ENCODE results near the gene ATL2. TPM values are rescaled to one million over a fixed set of nuclear protein-coding genes. Genes with fewer than 3 reads are reported as not detected.

Gene ATL2
- total and polyA plus RNA-seq, 2 of the 8 experiments (the other 6 are each of a cell fraction or from before 2014, with no cell fraction given), result 38.8 to 84.6 TPM

GRCh38 chr2:38296197-38296780 lies 80.8 kb downstream of the ATL2 start:
- no peaks in the 10 kb centered on the region; the same call in 1 of the 2 replicates for H3K79me1 ChIP-seq (ENCODE audit: low read depth, low read length)
- H2AK5ac ChIP-seq (ENCODE audit: low read depth, low read length), result no peak overlapping the region
- no peak overlapping the region for H2BK120ac ChIP-seq (replicated peaks; ENCODE audit: low read depth, low read length)
- DNase-seq (ENCODE audit: low read depth in 1 of 2, low spot score in 2 of 2) (no peak), FAIRE-seq (no peak)
- no peak overlapping the region for H4K5ac ChIP-seq (ENCODE audit: insufficient read length, low read depth, low read length)
- H3K27ac ChIP-seq (ENCODE audit: low read depth, low read length), result no peak overlapping the region
- H4K8ac ChIP-seq (ENCODE audit: extremely low read depth, insufficient read depth, low read length), result no peak overlapping the region; the same call in 1 of the 2 replicates
- no peak overlapping the region for H2AFZ ChIP-seq (ENCODE audit: low read length)
- H3K4me3 ChIP-seq (ENCODE audit: extremely low read depth in 1 of 4, insufficient read depth in 2 of 4, low read depth in 3 of 4, low read length in 4 of 4), result no peak overlapping the region
- H4K91ac ChIP-seq (replicated peaks; ENCODE audit: insufficient read length, low read length), result no peak overlapping the region
- H3K36me3 ChIP-seq (ENCODE audit: control insufficient read depth in 2 of 4, insufficient read depth in 4 of 4, low read length in 3 of 4), result peaks cover 6 to 50% (median 27%) of the 10 kb centered on the region in 4 experiments; a peak in 7 of 8 replicates
- H3K56ac ChIP-seq (replicated peaks; ENCODE audit: insufficient read length, low read depth, low read length), result no peak overlapping the region
- TF ChIP-seq KDM1A (IDR thresholded peaks at IDR 0.05; ENCODE audit: borderline replicate concordance, low read length) (no peak), SUZ12 (IDR thresholded peaks at IDR 0.05; ENCODE audit: low read length) (no peak), YY1 (IDR thresholded peaks at IDR 0.05; ENCODE audit: low read depth, low read length) (no peak), HDAC6 (IDR thresholded peaks at IDR 0.05; ENCODE audit: low read depth, low read length) (no peak), EP300 (IDR thresholded peaks at IDR 0.05; ENCODE audit: borderline replicate concordance in 1 of 2, low read depth in 2 of 2, low read length in 2 of 2) (no peak), SIRT6 (IDR thresholded peaks at IDR 0.05; ENCODE audit: low read length) (no peak), KDM4A (IDR thresholded peaks at IDR 0.05; ENCODE audit: low read depth, low read length, severe bottlenecking) (no peak), GTF2F1 (IDR thresholded peaks at IDR 0.05; ENCODE audit: borderline replicate concordance, low read depth, low read length) (no peak), CBX5 (IDR thresholded peaks at IDR 0.05; ENCODE audit: low read depth, low read length) (no peak), BACH1 (IDR thresholded peaks at IDR 0.05; ENCODE audit: low read length) (no peak), BRCA1 (IDR thresholded peaks at IDR 0.05; ENCODE audit: low read depth, low read length) (no peak)
- H3K18ac ChIP-seq (ENCODE audit: extremely low read depth, low read length), result no peak overlapping the region
- H3K4ac ChIP-seq (replicated peaks; ENCODE audit: insufficient read length, low read depth, low read length), result no peak overlapping the region
- H2BK20ac ChIP-seq (ENCODE audit: low read length), result no peak overlapping the region
- H3K9me3 ChIP-seq (ENCODE audit: insufficient read depth in 2 of 2, low read depth in 1 of 2, low read length in 1 of 2), result no peaks in the 10 kb centered on the region
- no peaks in the 10 kb centered on the region for H4K20me1 ChIP-seq (replicated peaks in 1 of 2; ENCODE audit: control insufficient read depth in 1 of 2, insufficient read depth in 2 of 2, low read length in 2 of 2)
- no peaks in the 10 kb centered on the region for H3K23me2 ChIP-seq (ENCODE audit: low read depth, low read length)
- no peaks in the 10 kb centered on the region for H3K27me3 ChIP-seq (replicated peaks in 1 of 4; ENCODE audit: control insufficient read depth in 3 of 4, extremely low read depth in 1 of 4, insufficient read depth in 3 of 4, low read length in 3 of 4)
- no peak overlapping the region for H3K23ac ChIP-seq (ENCODE audit: insufficient read length)
- WGBS, 2 experiments (ENCODE audit: extremely low coverage in 1 of 2, insufficient coverage in 1 of 2, insufficient read length in 1 of 2, insufficient replicate concordance in 2 of 2, low coverage in 1 of 2, low lambda C conversion rate in 2 of 2, missing lambda C conversion rate in 1 of 2), result 91% methylated on average over 7 of the region's 7 CpGs; no CpG with 5 or more reads in 1 of the 2 experiments
- ChIA-PET POLR2A (ENCODE audit: partially characterized antibody) (interaction anchor here (0.7 kb wide), 1 partner anchor 15 kb away, joined by 3 read pairs; no protein-coding TSS in a partner anchor), CTCF (ENCODE audit: partially characterized antibody) (no interaction called here)
- H2BK15ac ChIP-seq (ENCODE audit: low read length), result no peak overlapping the region
- no peak overlapping the region for H3K9ac ChIP-seq (replicated peaks in 1 of 4; ENCODE audit: extremely low read depth in 1 of 4, low read depth in 3 of 4, low read length in 3 of 4)
- no peaks in the 10 kb centered on the region for H3K79me2 ChIP-seq (ENCODE audit: control insufficient read depth in 1 of 2, insufficient read depth in 2 of 2, low read length in 2 of 2)
- H2BK5ac ChIP-seq (ENCODE audit: low read depth, low read length), result no peak overlapping the region
- H3K4me2 ChIP-seq (ENCODE audit: insufficient read depth in 1 of 2, low read depth in 2 of 2, low read length in 2 of 2), result no peak overlapping the region
- H3K4me1 ChIP-seq (replicated peaks in 1 of 4; ENCODE audit: control insufficient read depth in 3 of 4, insufficient read depth in 4 of 4, low read length in 3 of 4), result peaks cover 0 to 4% (median 0%) of the 10 kb centered on the region in 4 experiments; a peak in 1 of 7 replicates
- no peak overlapping the region for H2BK12ac ChIP-seq (ENCODE audit: low read depth, low read length)
- H3K14ac ChIP-seq (ENCODE audit: insufficient read length), result no peak overlapping the region

Data from H1 (cell line).